ENCODE data around the gene PAPOLA. TPM values are rescaled to one million over a fixed set of nuclear protein-coding genes. Genes with fewer than 3 reads are reported as not detected.

PAPOLA gene
- total and polyA plus RNA-seq, 8 donors = 60.9 to 317 (median 127) TPM

- 93 to 97% (median 96%) methylated on average over 4 of the region's 4 CpGs for WGBS, 5 donors
- Histone ChIP-seq H3K4me3 (no peak overlapping the region), H3K36me3 (peaks cover 0 to 40% (median 32%) of the 10 kb centered on the region in 4 donors), H3K27me3 (no peaks in the 10 kb centered on the region), H3K4me1 (peaks cover 9 to 32% (median 15%) of the 10 kb centered on the region in 4 donors), H3K9me3 (no peaks in the 10 kb centered on the region), H3K27ac (no peak overlapping the region)
- no peak for DNase-seq
- intact Hi-C loops (cut with DNase I; ENCODE audit: low total_unique reads) = no loop called here
- TF ChIP-seq CTCF (IDR thresholded peaks at IDR 0.05) = no peak
- no peak for TF ChIP-seq POLR2A (IDR thresholded peaks at IDR 0.05)
- no peak for TF ChIP-seq POLR2AphosphoS5 (IDR thresholded peaks at IDR 0.05)
- TF ChIP-seq EP300 (IDR thresholded peaks at IDR 0.05) = no peak
Measured at GRCh38 chr14:96571311-96571710, 69.1 kb downstream of the PAPOLA start.

- H3K9me3 ChIP-seq = no peaks in the 10 kb centered on the region
- no peaks in the 10 kb centered on the region for H3K27me3 ChIP-seq
- no peak for DNase-seq
- 87 to 95% (median 94%) methylated on average over 5 of the region's 5 CpGs for WGBS, 5 donors
- peaks cover 9 to 28% (median 18%) of the 10 kb centered on the region in 4 donors for H3K4me1 ChIP-seq
- intact Hi-C loops (cut with DNase I; ENCODE audit: low total_unique reads) = no loop called here
- peaks cover 0 to 23% (median 14%) of the 10 kb centered on the region in 4 donors for H3K36me3 ChIP-seq
- no peak overlapping the region for H3K4me3 ChIP-seq
- H3K27ac ChIP-seq = no peak overlapping the region
- TF ChIP-seq POLR2AphosphoS5 (IDR thresholded peaks at IDR 0.05) (no peak), CTCF (IDR thresholded peaks at IDR 0.05) (no peak), POLR2A (IDR thresholded peaks at IDR 0.05) (no peak), EP300 (IDR thresholded peaks at IDR 0.05) (no peak)
Measured at GRCh38 chr14:96573473-96574100, 71.4 kb downstream of the PAPOLA start.

- no peaks in the 10 kb centered on the region for H3K27me3 ChIP-seq
- 60 to 79% (median 63%) methylated on average over 2 of the region's 2 CpGs for WGBS, 5 donors
- DNase-seq = no peak
- TF ChIP-seq CTCF (IDR thresholded peaks at IDR 0.05) = no peak
- no peak for TF ChIP-seq POLR2A (IDR thresholded peaks at IDR 0.05)
- TF ChIP-seq EP300 (IDR thresholded peaks at IDR 0.05) = no peak
- H3K36me3 ChIP-seq = peaks cover 0 to 23% (median 12%) of the 10 kb centered on the region in 4 donors
- intact Hi-C loops (cut with DNase I; ENCODE audit: low total_unique reads) = no loop called here
- H3K27ac ChIP-seq = peak overlapping the region in 1 of 5 donors; percentile 15
- peaks cover 9 to 28% (median 18%) of the 10 kb centered on the region in 4 donors for H3K4me1 ChIP-seq
- H3K9me3 ChIP-seq = no peaks in the 10 kb centered on the region
- H3K4me3 ChIP-seq = no peak overlapping the region
Measured at GRCh38 chr14:96574171-96574632, 72.0 kb downstream of the PAPOLA start.

GRCh38 chr14:96574633-96575632 is 72.8 kb downstream of the PAPOLA start:
- Histone ChIP-seq H3K4me3 (no peak overlapping the region), H3K4me1 (peaks cover 9 to 28% (median 18%) of the 10 kb centered on the region in 4 donors), H3K36me3 (peaks cover 0 to 19% (median 12%) of the 10 kb centered on the region in 4 donors), H3K27me3 (no peaks in the 10 kb centered on the region), H3K9me3 (no peaks in the 10 kb centered on the region), H3K27ac (peak overlapping the region in 1 of 5 donors; percentile 15)
- peak in 1 of 2 donors; percentile 46 for DNase-seq
- WGBS, 5 donors = 35 to 43% (median 38%) methylated on average over 6 of the region's 6 CpGs
- no peak for TF ChIP-seq POLR2A (IDR thresholded peaks at IDR 0.05)
- intact Hi-C loops (cut with DNase I; ENCODE audit: low total_unique reads) = no loop called here

Measured in stomach (tissue), 9 donors.